HG02588 (cell line): Measurements from ENCODE around the gene C10orf90.

Experiments
- ATAC-seq: cut with Tn5 transposase; IDR thresholded peaks from one replicate; pipeline ENCODE4 v1.9.1; 2021; ENCODE audit warnings: mild to moderate bottlenecking, moderate library complexity; ENCODE audit not compliant: unreplicated experiment

The C10orf90 gene

DNA sequence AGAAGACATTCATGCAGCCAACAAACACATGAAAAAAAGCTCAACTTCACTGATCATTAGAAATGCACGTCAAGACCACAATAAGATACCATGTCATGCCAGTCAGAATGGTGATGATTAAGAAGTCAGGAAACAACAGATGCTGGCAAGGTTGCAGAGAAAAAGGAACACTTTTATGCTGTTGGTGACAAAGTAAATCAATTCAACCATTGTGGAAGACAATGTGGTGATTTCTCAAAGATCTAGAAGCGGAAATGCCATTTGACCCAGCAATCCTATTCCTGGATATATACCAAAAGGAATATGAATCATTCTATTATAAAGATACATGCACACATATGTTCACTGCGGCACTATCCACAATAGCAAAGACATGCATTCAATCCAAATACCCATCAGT is 77.6 kb downstream of the C10orf90 start:
- ATAC-seq: no peak

GRCh38 chr10:126588024-126588423 is 82.5 kb downstream of the C10orf90 start:
- ATAC-seq: no peak

GRCh38 chr10:126586878-126587277 is 83.6 kb downstream of the C10orf90 start:
- ATAC-seq: no peak

- no peak for ATAC-seq
These were observed 84.4 kb downstream of the C10orf90 start for GRCh38 chr10:126586128-126586527.

- ATAC-seq: no peak
These were observed 85.1 kb downstream of the C10orf90 start for GRCh38 chr10:126585249-126586017.

- no peak for ATAC-seq
These were observed 85.7 kb downstream of the C10orf90 start for GRCh38 chr10:126584836-126585235.

DNA sequence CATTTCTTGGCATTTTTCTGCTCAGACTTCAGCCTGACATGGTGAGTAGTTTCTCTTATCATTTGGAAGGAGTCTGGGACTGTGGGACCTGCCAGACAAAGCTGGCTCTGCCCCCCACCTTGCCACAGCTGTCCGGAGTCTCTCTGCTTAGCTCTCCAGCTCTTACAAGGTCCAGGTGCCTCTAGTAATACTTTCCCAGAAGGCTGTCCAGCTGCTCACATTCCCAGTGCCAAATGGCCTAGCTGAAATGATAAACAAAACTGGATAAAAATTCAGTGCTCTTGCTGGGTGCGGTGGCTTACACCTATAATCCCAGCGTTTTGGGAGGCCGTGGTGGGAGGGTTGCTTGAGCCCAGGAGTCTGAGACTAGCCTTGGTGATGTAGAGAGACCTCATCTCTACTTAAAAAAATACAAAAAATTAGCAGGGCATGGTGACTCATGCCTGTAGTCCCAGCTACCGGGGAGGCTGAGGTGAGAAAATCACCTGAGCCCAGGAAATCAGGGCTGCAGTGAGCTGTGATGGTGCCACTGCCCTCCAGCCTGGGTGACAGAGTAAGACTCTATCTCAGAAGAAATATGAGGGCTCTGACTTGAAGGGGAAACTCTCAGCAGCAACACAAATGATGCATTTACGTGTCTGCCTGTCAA is 86.8 kb downstream of the C10orf90 start:
- no peak for ATAC-seq

- no peak for ATAC-seq
These were observed 88.8 kb downstream of the C10orf90 start for GRCh38 chr10:126581648-126582046.

- ATAC-seq: no peak
These were observed 89.4 kb downstream of the C10orf90 start for GRCh38 chr10:126580873-126581647.

- no peak for ATAC-seq
These were observed 94.2 kb downstream of the C10orf90 start for GRCh38 chr10:126576336-126576735.

- no peak for ATAC-seq
These were observed 99.6 kb downstream of the C10orf90 start for GRCh38 chr10:126570621-126571602.

DNA sequence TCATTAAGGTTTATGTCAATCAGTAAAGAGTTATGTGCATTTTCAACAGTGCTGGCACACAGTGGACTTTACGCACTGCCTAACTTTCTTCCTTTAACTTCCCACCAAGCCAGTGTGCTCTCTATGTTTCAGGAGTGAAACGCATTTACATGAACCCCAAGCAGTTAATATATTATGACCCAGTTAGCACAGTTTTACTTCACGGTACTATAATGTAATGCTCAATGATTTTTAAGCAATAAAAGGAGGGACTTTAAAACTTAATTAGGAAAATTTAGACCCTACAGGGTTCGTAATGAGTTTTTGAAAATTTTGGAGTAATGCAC is 100.3 kb downstream of the C10orf90 start:
- no peak for ATAC-seq

DNA sequence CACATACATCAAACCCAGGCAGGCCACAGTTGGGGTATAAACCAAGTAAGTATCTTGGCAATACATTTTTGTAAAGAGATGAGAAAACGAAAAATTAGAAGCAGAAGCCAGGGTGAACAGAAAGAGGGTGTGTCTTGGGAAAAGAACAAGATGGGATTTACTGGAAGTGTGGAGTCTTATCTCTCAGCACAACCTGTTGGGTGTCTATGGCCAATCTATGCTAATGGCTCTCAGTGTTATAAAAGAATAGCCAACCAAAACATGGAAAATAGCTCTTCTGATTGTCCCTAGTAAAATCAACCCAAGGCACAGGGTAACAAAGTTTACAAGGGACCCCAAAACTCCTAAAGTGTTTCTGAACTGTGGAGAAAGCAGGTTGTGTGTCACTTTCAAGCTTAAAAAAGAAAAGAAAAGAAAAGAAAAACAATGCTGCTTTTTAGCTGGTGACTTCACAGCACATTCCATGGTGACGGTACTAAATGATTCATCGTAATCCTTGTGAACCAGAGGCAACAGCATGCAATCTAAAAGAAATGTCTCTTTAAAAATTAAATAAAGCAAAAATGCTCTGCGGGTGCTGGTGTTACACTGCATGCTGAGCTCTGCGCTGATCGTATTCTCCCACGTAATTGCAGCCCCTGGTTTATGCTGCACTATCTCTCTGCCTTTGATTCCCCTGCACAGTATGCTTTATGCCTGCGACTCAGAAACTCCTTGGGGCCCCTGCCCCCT is 100.8 kb downstream of the C10orf90 start:
- no peak for ATAC-seq

- ATAC-seq: no peak
These were observed 101.6 kb downstream of the C10orf90 start for GRCh38 chr10:126568809-126569385.

- ATAC-seq: no peak
These were observed 104.6 kb downstream of the C10orf90 start for GRCh38 chr10:126565871-126566270.

DNA sequence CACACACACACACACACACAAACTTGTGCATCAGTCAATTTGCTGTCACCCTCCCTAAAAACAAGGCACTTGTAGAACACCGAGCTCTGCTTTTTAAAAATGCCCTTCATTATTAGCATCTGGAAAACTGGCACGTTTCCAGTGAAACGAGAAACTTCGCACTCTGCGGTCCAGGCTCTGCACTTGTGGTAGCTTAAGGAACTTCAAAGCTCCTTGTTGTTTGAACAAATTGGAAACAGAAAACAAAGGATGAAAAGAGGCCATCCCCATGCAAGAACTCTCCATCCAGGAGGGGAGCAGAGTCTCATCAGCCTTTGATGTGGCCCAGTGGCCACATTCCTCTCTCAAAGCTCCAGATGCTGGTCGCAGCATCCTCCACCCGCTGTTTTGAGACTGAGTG is 105.1 kb downstream of the C10orf90 start:
- ATAC-seq: no peak

GRCh38 chr10:126564326-126564888 is 106.1 kb downstream of the C10orf90 start:
- ATAC-seq: no peak

GRCh38 chr10:126563361-126563760 is 107.1 kb downstream of the C10orf90 start:
- no peak for ATAC-seq

DNA sequence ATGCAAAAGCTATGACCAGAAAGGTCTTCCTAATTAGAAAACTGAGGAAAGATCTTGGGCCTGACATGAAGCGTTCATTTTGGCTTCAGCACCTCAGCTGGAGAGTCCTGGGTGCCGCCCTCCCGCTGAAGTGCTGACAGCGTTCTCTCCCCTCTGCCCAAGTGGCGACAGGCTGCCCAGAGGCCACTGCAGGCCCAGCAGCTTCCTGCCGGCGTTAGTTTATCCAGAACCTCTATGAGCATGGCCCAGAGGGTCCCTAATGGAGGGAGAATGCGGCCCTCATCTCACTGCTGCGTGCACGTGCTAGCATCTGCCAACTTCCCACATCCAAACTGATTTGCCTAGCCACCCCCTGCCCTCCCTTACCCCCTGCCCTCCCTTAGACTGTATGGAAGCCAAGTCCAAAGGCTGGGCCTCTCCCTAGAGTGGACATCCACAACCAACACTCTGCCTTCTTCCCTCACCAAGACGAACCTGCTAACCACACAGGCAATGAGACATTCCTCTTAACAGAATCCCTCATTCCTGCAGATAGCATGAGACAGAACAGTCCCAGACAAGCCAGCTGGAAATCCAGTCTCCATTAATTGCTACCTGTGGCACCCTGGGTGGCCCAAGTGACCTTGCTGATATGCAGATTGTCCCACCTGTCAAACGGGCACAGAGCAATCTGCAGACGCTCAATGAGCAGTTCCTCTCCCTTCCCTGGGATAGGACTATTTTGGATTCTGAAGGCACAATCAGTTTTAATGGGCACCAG is 108.4 kb downstream of the C10orf90 start:
- no peak for ATAC-seq
